HFF-Myc (cell line): ENCODE results near the gene RBBP9.
A peak's percentile ranks its signal among the peaks of the same experiment; 100 is the strongest.

ENCODE experiments used
- DNase-seq: peaks from one replicate; pipeline ENCODE4 v3.0.0-alpha.2; 2011; ENCODE audit warnings: low read depth; ENCODE audit errors: extremely low read depth
- H3K4me3 ChIP-seq: replicated peaks from 2 replicates; pipeline ENCODE4 v1.5.1; 2011; ENCODE audit warnings: low read depth, mild to moderate bottlenecking, control low read depth, low read length
- CTCF ChIP-seq: IDR thresholded peaks from 2 replicates; pipeline ENCODE4 v1.5.1; 2012; ENCODE audit warnings: mild to moderate bottlenecking, low read depth, low read length, control low read depth; ENCODE audit errors: missing control alignments

RBBP9 gene

GRCh38 chr20:18496740-18497592, at the start of gene RBBP9:
Gene RBBP9 (minus strand): TSS chr20:18497225. CDS start chr20:18497167, 58 bp downstream.
- H3K4me3 ChIP-seq, result peak within 1 kb of the TSS; percentile 73
- peak; percentile 56 for DNase-seq
- TF ChIP-seq CTCF, result no peak

GRCh38 chr20:18545566-18545965, 48.5 kb upstream of the RBBP9 start:
- TF ChIP-seq CTCF, result no peak
- H3K4me3 ChIP-seq, result no peak overlapping the region
- no peak for DNase-seq

DNA sequence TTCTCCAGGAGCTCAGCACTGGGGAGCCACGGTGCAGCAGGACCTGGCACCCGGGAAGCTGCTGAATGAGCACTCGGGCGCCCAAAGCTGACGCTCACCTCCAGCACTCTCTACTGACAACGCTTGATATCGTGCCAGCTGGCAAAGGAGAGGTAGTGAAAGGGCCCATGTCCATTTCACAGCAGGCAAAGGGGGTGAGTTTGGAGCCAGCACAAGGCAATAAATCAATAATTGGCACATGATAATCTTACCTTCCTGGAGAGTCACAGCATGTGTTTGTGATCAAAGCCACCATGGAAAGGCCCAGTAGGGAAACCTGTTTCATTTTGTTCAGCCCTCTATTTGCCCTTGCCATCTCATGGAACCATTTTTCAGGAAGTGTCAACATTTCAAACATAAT, 46.9 kb upstream of the RBBP9 start:
- H3K4me3 ChIP-seq, result no peak overlapping the region
- no peak for TF ChIP-seq CTCF
- DNase-seq, result no peak

- DNase-seq, result no peak
- no peak for TF ChIP-seq CTCF
- H3K4me3 ChIP-seq, result no peak overlapping the region
Measured at GRCh38 chr20:18543216-18543615, 46.2 kb upstream of the RBBP9 start.

DNA sequence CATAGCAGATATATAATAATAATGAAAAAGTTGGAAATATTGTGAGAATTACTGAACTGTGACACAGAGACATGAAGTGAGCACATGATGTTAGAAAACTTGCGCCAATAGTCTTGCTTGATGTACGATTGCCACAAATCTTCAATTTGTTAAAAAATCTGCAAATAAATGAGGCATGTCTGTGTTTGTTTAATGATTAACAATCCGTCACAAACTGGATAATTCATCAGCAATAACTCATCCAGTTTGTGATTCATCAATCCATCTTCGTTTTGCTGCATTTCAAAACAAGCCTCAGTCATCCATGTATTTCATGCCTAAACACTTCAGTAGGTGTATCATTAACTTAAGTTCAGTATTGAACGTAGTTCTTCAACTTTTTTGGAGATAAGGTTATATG, 44.7 kb upstream of the RBBP9 start:
- H3K4me3 ChIP-seq, result no peak overlapping the region
- DNase-seq, result no peak

DNA sequence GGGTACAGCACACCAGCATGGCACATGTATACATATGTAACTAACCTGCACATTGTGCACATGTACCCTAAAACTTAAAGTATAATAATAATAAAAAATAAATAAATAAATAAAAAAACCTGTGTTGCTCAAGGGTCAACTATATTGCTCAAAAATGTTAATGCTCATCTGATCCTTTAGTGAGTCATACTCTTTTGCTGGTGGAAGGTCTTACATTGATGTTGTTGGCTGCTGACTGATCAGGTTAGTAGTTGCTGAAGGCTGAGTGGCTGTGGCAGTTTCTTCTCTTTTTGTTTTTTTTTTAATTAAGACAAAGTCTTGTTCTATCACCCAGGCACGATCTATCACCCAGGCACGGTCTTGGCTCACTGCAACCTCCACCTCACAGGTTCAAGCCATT, 40.6 kb upstream of the RBBP9 start:
- no peak for DNase-seq
- no peak overlapping the region for H3K4me3 ChIP-seq
- no peak for TF ChIP-seq CTCF

More for the DNA sequence above, 44.7 kb upstream of the RBBP9 start:
- no peak for TF ChIP-seq CTCF
